Activated CD8-positive, alpha-beta memory T cell treated with anti-CD3 and anti-CD28 coated beads for 4 hours (primary cell): Measurements from ENCODE around the gene PPP1R15B.

Experiments
- DNase-seq, 2 donors: peaks; one replicate each; pipeline ENCODE4 v3.0.0-alpha.2; 2020; ENCODE audit warnings: low read depth in 2 of 2

Gene PPP1R15B

GRCh38 chr1:204420039-204421004 lies 8.7 kb upstream of the PPP1R15B start:
- DNase-seq = no peak

DNA sequence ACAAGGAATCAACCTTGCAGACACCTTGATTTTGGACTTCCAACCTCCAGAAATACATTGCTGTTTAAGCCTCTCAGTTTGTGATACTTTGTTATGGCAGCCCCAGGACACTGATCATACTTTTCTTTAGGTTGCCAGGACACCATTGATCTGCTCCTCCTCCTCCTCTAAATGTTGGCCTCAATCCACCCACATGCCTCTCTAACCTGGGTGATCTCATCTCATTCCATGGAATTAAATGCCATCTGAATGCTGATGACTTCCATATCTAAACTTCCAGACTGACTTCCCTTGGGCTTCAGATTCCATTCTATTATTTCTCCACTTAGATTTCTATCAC lies 7.4 kb upstream of the PPP1R15B start:
- DNase-seq = no peak

DNA sequence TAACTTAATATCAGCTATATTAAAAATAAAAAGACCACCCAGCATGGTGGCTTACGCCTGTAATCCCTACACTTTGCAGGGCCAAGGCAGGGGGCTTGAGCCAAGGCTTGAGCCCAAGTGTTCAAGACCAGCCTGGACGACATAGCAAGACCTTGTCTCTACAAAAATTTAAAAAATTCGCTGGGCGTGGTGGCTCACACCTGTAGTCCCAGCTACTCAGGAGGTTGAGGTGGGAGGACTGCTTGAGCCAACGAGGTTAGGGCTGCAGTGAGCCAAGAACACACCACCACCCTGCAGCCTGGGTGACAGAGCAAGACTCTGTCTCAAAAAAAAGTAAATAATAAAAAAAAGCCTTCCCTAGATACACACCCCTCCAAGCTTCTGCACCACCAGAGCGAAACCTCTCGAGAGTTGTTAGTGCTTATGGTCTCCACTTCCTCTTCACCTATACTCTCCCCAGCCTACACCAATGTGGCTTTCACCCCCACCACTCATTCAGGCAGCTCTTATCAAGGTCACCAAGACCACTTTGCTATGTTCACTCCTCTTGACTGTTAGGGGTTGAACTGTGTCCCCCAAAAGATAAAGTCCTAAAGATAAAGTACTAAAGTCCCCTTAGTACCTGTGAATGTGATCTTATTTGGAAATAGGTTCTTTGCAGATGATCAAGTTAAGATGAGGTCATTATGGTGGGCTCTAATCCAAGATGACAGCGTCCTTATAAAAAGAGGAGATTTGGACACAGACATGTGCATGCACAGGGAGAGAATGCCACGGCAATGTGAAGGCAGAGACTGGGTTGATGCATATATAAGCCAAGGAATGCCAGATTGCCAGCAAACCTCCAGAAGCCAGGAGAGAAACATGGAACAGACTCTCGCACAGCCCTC lies 6.8 kb upstream of the PPP1R15B start:
- no peak for DNase-seq

GRCh38 chr1:204417074-204417997 lies 5.7 kb upstream of the PPP1R15B start:
- DNase-seq = peak in 1 of 2 donors; percentile 42

DNA sequence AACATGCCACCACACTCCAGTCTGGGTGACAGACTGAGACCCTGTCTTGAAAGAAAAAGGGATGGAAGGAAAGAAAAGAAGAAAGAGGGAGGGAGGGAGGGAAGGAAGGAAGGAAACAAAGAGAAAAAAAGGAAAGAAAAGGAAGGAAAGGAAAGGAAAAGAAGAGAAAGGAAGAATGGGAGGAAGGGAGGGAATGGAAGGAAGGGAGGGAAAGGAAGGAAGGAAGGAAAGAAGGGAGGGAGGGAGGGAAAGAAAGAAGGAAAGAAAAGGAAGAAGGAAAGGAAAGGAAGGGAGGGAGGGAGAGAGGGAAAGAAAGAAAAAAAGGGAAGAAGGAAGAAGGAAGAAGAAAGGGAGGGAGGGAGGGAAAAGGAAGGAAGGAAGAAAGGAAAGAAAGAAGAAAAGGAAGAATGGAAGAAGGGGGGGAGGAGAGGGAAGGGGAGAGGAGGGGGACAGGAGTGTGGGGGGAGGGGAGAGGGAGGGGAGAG lies 5.0 kb upstream of the PPP1R15B start:
- no peak for DNase-seq

GRCh38 chr1:204415351-204415750 lies 3.7 kb upstream of the PPP1R15B start:
- DNase-seq = no peak

- no peak for DNase-seq
Observed at GRCh38 chr1:204414016-204414415, 2.4 kb upstream of the PPP1R15B start.

DNA sequence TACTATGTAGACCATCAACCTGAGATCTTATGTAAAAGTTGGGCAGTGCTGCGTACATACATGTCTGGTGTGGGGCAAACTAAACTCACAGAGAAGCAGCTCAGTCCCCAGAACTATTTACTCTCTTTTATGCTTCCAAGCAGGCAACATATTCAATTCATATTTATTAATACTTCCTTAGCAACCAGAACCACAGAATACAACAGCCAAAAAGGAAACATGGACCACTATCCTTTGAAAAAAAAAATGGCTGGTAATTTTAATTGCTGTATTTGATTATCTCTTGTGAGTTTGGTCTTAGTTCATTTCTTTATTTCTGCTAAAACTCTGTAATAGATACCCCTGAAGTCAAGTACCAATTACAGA lies 1.5 kb upstream of the PPP1R15B start:
- DNase-seq = no peak

- peak in 1 of 2 donors; percentile 6 for DNase-seq
Observed at GRCh38 chr1:204410688-204411450, 748 bp downstream of the PPP1R15B start.

DNA sequence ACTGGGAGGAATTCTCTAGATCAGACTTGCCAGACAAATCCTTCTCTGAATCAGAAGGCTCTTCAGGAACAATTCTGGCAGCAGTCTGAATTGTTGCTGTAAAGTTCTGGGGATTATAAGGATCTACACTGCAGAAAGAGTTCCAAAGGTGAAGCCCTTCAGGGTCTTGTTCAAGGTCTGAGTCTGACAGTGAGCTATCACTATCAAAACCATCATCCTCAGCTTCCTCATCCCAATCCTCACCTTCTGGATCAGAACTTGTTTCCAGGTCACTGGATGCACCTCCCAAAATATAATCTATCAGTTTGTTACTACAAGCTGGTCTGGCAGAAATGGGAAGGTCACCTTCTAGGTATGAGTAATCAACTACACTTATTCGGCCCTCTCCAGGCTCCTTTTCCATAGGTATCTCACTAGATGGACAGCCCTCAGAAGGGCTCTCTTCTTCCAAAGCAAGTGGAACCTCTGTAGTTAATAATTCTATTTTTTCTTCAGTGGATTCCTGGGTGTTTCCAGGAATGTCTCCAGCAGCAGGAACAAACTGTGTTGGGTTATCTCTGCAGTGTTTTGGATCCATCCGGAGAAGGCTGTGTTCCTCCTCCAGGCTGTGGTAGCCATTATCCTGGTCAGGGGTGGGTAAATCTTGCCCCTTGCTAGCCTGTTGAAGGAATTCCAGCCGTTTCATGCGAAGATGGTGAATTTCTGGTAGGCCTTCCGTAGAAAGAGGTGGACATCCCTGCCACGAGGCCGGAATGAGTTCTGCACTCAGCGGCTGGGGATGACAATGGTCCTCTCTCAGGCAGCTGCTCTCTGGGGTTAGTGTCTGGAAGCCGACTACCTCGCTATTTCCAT lies 1.6 kb downstream of the PPP1R15B start:
- DNase-seq = no peak

DNA sequence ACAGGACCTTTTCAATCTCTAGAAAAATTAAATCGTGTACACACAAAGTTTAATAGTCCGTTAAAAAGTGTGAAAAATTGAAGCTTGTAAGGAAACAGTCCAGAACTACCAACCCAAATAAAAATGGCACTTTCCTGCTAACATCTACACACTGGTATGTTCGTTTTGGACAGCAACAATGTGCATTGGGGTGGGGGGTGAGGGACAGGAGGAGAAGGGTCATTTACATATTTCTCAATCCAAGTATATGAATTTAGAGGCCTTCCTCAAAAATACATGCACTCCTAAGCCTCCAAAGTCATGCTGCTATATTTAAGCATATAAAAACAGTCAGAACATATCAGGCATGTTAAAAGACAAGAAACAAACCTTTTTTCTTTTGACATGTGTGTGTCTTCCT lies 2.5 kb downstream of the PPP1R15B start:
- no peak for DNase-seq

GRCh38 chr1:204408602-204409001 lies 3.0 kb downstream of the PPP1R15B start:
- DNase-seq = no peak

DNA sequence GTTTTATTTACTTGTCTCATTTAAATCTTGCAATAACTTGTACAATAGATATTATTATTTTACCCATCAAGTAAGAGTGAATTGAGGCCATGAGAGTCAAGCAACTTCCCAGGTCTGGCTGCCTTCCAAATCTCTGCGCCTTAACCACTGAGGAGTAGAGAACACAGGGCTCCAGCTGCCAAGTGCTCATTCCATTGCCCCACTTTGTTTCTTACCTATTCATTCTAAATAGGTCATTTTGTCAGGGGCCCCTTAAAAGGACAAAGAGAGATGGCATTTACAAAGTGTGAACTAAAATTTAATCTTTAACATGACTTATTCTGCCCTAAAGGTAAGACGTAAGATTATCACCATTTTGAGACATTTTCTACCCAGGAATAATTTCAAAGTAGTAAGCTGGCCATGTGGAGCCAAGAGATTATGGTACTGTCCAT lies 3.5 kb downstream of the PPP1R15B start:
- DNase-seq = no peak

GRCh38 chr1:204407295-204407971 lies 4.2 kb downstream of the PPP1R15B start:
- DNase-seq = no peak

- no peak for DNase-seq
Observed at GRCh38 chr1:204406621-204407020, 5.0 kb downstream of the PPP1R15B start.

DNA sequence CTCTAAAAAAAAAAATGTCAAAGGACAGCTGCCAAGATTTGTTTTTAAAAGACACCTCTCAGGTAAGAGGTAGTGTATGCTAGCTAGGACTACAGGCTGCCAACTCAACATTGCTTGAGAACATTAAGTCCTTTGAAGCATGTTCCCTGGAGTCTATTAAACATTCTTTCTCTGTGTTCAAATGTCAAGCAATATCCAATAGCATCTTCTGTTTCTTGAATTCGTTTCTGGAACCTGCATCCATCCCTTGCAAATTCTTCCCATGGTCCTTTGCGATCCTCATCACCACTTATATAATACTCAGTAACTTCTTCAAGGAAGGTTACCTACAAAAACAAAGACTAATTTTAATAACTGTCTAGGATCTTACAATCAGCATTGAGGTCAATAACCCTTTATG lies 5.6 kb downstream of the PPP1R15B start:
- DNase-seq = no peak

- no peak for DNase-seq
Observed at GRCh38 chr1:204404629-204405028, 7.0 kb downstream of the PPP1R15B start.

DNA sequence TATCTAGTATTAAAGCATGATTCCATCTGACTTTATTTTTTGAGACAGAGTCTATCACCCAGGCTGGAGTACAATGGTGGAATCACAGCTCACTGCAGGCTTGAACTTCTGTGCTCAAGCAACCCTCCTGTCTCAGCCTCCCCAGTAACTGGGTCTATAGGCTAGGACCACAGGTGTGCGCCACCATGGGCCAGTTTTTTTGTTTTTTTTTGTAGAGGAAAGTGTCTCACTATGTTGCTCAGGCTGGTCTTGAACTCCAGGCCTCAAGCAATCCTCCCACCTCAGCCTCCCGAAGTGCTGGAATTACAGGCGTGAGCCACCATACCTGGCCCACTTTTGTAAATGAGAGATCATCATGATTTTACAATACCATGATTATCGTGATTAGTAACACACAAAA lies 9.2 kb downstream of the PPP1R15B start:
- no peak for DNase-seq

DNA sequence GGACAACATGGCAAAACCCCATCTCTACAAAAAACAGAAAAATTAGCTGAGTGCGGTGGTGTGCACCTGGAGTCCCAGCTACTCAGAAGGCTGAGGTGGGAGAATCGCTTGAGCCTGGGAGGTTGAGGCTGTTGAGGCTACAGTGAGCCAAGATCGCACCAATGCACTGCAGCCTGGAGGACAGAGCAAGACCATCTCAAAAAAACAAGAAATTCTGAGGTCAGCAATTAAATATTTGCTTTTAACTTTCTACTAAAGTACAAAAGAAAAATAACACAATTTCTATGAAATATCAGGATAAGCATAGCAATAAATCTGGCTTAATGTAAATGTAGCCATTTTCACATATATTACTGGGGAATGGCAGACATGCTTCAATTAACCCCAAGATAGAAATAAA lies 9.9 kb downstream of the PPP1R15B start:
- no peak for DNase-seq
